Activated CD4-positive, CD25-positive, alpha-beta regulatory T cell treated with anti-CD3 and anti-CD28 coated beads, Interleukin-2, amount 50 U/mL, for 16 hours (primary cell): ENCODE measurements around the gene RANBP1.

ENCODE experiments used
- DNase-seq: peaks from one replicate; pipeline ENCODE4 v3.0.0-alpha.2; 2020; ENCODE audit warnings: low read depth, low spot score

The RANBP1 gene

DNA sequence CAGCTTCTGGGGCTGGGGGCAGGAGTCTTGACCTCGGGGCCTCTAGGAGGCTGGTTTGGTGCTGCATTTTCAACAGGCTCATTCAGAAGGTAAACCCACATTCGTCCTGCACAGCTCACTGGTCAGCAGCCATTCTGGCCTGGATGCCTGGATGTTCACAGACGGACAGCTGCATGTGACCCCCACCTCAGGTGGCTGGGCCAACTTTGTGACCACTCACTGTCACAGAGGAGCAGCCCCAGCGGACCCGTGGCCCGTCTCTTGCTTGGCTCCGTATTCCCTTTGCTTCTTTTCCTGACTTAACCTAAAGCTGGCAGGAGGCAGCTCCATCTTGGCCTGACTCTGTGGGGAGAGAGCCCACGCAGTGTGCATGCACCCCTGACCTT lies 27.6 kb upstream of the RANBP1 start:
- no peak for DNase-seq

DNA sequence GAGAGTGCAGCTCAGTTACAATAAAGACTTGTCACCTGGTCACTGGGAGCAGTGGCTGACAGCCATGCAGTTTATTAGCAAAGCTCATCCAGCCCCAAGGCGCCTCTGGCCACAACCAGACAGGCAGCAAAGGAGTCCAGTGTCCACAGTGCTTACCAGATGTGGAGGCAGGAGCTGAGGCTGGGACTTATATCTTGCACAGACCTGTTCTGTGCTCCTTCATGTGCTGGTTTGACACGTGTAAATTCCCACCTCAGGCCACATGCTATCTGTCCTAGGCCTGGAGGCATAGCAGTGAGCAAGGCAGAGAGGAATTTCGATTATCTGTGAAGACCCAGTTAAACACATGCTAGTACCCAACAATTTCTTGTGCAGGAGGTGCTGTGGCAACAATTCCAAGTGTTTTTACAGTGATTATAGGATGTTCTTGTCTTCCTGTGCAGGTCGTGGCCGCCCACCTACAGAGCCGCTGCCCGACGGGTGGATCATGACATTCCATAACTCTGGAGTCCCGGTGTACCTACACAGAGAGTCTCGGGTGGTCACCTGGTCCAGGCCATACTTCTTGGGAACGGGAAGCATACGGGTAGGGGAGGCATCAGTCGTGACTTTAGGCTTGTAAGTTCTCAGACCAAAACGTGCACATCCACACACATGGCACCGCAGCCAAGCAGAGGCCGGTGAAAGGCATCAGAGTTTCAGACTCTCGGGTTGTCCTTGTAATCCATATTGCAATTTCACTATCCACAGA lies 26.5 kb upstream of the RANBP1 start:
- DNase-seq, result no peak

GRCh38 chr22:20089977-20090729 lies 25.8 kb upstream of the RANBP1 start:
- DNase-seq, result no peak

GRCh38 chr22:20090730-20091240 lies 25.1 kb upstream of the RANBP1 start:
- DNase-seq, result no peak

DNA sequence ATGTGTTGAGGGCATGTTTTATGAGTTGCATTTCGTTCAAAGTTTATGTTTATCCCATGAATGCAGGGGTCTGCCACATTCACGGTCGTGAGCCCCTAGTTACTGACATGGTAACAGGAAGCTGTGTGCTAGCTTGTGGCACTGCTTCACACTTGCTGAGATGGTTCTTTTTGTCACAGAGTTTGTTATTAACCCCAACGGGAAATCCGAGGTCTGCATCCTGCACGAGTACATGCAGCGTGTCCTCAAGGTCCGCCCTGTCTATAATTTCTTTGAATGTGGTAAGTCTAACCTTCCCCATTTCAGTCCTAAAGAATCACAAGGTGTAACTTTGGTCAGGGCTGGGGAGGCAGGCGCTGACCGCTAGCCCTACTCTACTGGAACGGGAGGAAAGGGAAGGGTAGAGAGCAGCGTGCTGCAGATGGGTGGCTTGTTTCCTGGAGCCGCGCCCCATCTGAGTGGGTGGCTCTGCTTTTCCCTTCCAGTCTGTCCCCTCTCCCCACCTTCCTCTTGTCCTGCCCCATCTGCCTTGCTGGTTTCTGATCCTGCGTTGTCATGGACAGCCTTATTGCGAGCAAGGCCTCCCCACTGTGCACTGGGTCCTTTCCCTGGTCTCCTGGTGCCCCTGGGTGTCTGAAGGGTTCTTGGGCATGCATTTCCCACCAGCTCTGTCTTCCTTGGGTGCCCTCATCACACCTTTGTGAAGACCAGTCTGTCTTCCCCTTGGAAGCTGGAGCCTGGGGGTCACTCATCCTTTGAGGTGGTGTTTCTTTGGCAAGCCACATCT lies 24.0 kb upstream of the RANBP1 start:
- no peak for DNase-seq

DNA sequence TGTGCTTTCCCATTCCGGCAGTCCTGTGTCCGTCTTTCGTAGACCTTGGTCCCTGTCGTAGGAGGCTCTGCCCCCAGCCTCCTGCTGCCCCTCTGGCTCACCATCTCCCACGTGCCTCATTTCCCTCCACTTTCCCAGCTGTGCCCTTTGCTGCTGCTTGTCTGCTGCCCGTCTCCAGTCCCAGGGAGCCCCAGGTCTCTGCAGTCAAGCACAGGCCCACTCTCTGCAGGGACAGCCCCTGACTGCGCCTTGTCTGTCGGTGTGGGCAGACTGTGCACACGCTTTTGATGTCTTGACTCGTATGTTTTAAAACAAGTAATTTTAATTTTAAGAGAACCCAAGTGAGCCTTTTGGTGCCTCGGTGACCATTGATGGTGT lies 23.4 kb upstream of the RANBP1 start:
- no peak for DNase-seq

DNA sequence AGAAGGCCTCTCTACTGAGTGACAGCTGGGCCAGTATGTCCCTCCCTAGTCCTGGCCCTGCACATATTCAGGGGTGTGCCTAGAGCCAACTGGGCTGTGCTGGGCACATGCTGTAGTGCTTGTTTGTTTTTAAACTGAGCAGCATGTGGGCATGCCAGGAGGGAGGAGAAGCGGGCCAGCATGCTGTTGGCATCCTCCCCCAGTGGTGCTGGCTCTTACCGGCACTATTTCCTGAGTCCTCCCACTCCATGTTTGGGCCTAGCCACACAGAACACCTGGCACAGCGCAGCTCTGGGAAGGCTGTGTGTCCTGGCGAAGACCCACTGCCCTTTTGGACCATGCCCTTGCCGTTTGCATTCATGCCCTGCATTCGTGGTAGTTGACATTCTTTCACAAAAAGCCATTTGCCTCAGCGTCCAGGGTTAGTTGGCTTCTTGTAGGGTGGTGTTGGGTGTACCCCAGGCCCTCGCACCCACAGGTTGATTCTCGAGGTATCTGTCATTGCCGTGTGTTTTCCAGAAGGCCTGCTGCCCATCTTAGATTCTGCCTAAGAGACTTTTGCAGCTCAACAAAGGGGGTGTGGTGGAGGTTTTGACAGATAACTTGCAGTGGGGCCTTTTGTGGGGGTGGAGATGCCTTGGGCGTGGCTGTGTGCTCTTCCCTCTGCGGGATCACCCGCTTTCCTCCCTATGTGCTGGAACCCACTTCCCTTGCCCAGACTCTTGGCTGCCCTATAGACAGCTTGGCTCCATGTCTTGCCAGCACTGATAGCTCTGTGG lies 22.3 kb upstream of the RANBP1 start:
- DNase-seq, result no peak

- no peak for DNase-seq
These were observed 21.6 kb upstream of the RANBP1 start for GRCh38 chr22:20094197-20094807.

- no peak for DNase-seq
These were observed 20.4 kb upstream of the RANBP1 start for GRCh38 chr22:20095521-20095920.

DNA sequence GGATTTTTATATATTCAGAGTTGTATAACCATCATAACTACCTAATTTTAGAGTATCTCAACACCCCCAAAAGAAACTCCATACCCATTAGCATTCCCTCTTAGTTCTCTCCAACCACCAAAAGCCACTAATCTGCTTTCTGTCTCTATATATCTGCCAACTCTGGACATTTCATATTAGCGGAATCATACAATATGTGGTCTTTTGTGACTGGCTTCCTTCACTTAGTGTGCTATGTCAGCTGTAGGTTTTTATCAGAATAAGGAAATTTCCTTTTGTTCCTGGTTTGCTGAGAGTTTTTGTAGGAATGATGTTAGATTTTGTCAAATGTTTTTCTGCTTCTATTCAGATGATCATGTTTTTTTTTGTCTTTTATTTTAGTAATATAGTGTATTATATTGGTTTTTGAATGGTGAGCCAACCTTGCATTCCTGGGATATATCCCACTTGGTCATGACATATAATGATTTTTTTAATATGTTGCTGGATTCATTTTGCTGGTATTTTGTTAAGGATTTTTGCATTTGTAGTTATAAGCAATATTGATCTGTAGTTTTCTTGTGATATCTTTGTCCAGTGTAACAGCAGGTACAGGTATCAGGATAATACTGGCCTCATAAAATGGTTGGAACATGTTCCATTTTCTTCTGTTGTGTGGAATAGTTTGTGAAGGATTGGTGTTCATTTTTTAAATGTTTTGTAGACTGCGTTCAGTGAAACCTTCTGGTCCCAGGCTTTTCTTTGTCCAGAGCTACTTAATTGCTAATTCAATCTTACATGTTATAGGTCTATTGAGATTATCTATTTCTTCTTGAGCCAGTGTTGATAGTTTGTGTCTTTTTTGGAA lies 19.1 kb upstream of the RANBP1 start:
- DNase-seq, result no peak

DNA sequence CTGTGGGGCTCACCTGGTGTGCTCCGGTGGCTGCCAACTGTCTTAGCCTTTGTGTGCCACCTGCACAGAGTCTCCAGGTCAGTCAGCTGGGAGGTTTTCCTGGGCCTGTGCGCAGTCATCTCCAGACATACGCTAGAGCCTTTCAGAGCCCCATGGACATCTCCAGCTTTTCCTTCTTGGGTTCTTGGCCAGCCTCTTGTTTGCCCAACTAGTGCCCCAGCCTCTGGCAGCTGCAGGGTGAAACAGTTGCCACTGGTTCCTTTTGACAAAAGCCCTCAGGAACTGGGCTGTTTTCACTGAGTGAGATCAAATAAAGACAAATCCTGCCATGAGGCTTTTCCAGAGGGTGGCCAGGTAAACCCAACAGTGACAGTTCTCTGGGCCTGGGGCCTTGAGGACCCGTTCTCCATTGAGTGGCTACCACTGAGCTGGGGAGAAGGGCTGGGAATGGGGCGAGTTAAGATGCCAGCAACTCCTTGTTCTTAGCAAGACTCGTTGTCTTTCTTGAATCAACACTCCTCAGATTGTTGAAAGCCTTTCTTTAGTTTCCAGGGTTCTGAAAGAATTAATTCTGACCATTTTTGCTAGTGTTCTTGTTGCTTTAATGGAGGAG lies 16.7 kb upstream of the RANBP1 start:
- no peak for DNase-seq

GRCh38 chr22:20101638-20102037 lies 14.3 kb upstream of the RANBP1 start:
- no peak for DNase-seq

- DNase-seq, result no peak
These were observed 13.6 kb upstream of the RANBP1 start for GRCh38 chr22:20102203-20102780.

DNA sequence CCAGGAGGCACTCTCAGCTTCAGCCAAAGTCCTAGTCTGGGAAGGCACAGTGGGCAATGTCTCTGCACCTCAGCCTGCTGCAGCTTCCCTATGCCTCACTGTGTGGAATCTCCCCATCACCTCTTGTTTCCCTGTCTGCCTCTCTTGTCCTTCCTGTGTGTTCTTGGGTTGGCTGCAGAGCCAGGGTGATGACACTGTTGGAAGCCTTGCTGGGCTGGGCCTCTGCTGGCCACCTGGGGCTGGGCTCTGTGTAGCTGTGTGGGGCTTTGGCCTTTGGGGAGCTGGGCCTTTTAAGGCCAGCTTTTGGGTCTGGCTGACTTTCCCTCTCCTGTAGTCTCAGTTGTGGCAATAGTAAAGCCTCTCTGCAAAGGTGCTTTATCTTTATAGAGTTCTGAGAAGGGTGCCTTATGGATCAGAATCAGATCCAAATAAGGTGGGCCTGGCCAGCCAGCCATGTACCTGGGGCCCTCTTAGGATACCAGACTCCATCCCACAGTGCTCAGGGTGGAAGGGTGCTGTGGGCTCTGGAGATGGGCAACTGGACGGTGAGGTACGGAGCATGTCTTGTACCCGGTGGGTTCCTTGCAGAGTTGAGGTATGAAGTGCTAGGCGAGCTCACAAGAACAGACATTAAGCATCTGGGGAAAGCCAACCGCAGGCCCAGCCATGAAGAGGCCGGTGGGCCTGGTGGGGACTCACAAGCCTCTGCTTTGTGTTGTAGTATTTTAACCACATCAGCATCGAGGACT lies 10.3 kb upstream of the RANBP1 start:
- DNase-seq, result no peak

DNA sequence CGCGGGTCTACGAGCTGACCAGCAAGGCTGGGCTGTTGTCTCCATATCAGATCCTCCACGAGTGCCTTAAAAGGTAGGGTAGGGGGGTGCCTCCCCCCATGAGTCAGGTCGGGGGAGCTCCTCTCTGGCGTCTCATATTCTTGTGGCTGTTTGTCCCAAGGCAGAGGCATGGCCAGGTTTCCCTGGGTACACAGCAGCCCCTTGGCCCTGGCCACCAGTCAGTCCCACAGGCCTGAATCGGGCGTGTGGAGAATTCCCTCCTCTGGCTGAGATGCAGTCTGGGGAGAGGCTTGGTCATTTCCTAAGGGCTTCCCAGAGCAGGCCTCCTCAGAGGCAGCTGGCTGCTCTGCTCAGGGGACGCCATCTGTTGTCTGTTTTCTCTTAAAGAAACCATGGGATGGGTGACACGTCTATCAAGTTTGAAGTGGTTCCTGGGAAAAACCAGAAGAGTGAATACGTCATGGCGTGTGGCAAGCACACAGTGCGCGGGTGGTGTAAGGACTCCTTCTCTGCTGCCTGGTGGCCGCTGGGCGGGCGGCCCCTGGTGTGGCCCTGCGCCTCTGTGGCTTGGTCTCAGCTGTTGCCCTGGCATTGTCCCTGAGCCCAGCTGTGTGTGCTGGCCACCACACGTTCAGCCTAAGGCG lies 9.6 kb upstream of the RANBP1 start:
- no peak for DNase-seq

- no peak for DNase-seq
These were observed 9.1 kb upstream of the RANBP1 start for GRCh38 chr22:20106849-20107237.

- DNase-seq, result no peak
These were observed 8.4 kb upstream of the RANBP1 start for GRCh38 chr22:20107471-20107901.
